HG03280 (cell line): ENCODE data around the gene RALGAPA2.
"Not testable (repeated sequence)": the region's sequence is repeated elsewhere in the genome, so short reads cannot be mapped to it uniquely, and the experiment has no call there.

Experiments used
- ATAC-seq: cut with Tn5 transposase; IDR thresholded peaks from one replicate; pipeline ENCODE4 v1.9.1; 2021; ENCODE audit warnings: mild to moderate bottlenecking, moderate library complexity; ENCODE audit not compliant: unreplicated experiment

RALGAPA2 gene

GRCh38 chr20:20371681-20372080 is 340.8 kb downstream of the RALGAPA2 start:
- no peak for ATAC-seq

GRCh38 chr20:20371083-20371482 is 341.4 kb downstream of the RALGAPA2 start:
- ATAC-seq = no peak

GRCh38 chr20:20370094-20370575 is 342.3 kb downstream of the RALGAPA2 start:
- ATAC-seq = no peak

GRCh38 chr20:20369250-20370093 is 343.0 kb downstream of the RALGAPA2 start:
- no peak for ATAC-seq

GRCh38 chr20:20368418-20369249 is 343.8 kb downstream of the RALGAPA2 start:
- ATAC-seq = no peak

- ATAC-seq = no peak
These were observed 344.6 kb downstream of the RALGAPA2 start, which contains the start of gene INSM1 for GRCh38 chr20:20367575-20368417. INSM1 (plus strand) TSS chr20:20368104; CDS start chr20:20368268, 164 bp downstream.

GRCh38 chr20:20366876-20367574 is 345.4 kb downstream of the RALGAPA2 start:
- no peak for ATAC-seq

- no peak for ATAC-seq
These were observed 345.9 kb downstream of the RALGAPA2 start for GRCh38 chr20:20366551-20366875.

GRCh38 chr20:20365480-20366161 is 346.8 kb downstream of the RALGAPA2 start:
- ATAC-seq = no peak

- no peak for ATAC-seq
These were observed 347.6 kb downstream of the RALGAPA2 start for GRCh38 chr20:20364593-20365479.

GRCh38 chr20:20363799-20364592 is 348.4 kb downstream of the RALGAPA2 start:
- no peak for ATAC-seq

- ATAC-seq = no peak
These were observed 349.0 kb downstream of the RALGAPA2 start for GRCh38 chr20:20363434-20363798.

GRCh38 chr20:20362774-20363433 is 349.5 kb downstream of the RALGAPA2 start:
- ATAC-seq = no peak

GRCh38 chr20:20360464-20360863 is 352.0 kb downstream of the RALGAPA2 start:
- peak; percentile 76 for ATAC-seq

- no peak for ATAC-seq
These were observed 352.8 kb downstream of the RALGAPA2 start for GRCh38 chr20:20359628-20360027.

GRCh38 chr20:20358801-20359200 is 353.6 kb downstream of the RALGAPA2 start:
- ATAC-seq = no peak

- ATAC-seq = not testable (repeated sequence)
These were observed 356.9 kb downstream of the RALGAPA2 start for GRCh38 chr20:20355503-20355902.
